Stomach (tissue), 19 donors: Measurements from ENCODE around the gene SPEM3. TPM values are rescaled to one million over a fixed set of nuclear protein-coding genes. Genes with fewer than 3 reads are reported as not detected.
A peak's percentile ranks its signal among the peaks of the same experiment; 100 is the strongest.

Experiments
- DNase-seq, 2 donors: peaks; one replicate each; pipeline versions ENCODE4 v3.0.0 to v3.0.0-alpha.2; 2013 to 2019
- H3K27ac ChIP-seq, 5 donors: fragments of 200-600 bp in 4 of 5; sonication (generic) in 4 of 5; one replicate each; pipeline ENCODE4 v1.5.1; 2013 to 2019; ENCODE audit warnings: mild to moderate bottlenecking in 1 of 5, moderate library complexity in 1 of 5
- H3K27me3 ChIP-seq, 3 donors: fragments of 200-600 bp; sonication (generic); one replicate each; pipeline ENCODE4 v1.5.1; 2017 to 2019; ENCODE audit warnings: mixed run types in 1 of 3
- H3K36me3 ChIP-seq, 4 donors: fragments of 200-600 bp; sonication (generic); 1 replicate in 3 of 4; 2 replicates in 1 of 4; pipeline ENCODE4 v1.5.1; 2016 to 2019
- H3K4me1 ChIP-seq, 4 donors: fragments of 200-600 bp; sonication (generic); one replicate each; pipeline ENCODE4 v1.5.1; 2016 to 2019
- H3K4me3 ChIP-seq, 4 donors: fragments of 200-600 bp; sonication (generic) in 3 of 4; one replicate each; pipeline ENCODE4 v1.5.1; 2016 to 2019; ENCODE audit warnings: mild to moderate bottlenecking in 1 of 4
- H3K9me3 ChIP-seq, 4 donors: fragments of 200-600 bp; sonication (generic); one replicate each; pipeline ENCODE4 v1.5.1; 2016 to 2019
- EP300 ChIP-seq: sonication (generic); formaldehyde crosslinking; IDR thresholded peaks from one replicate; pipeline ENCODE4 v1.6.1; 2017; ENCODE audit warnings: antibody characterized with exemption
- POLR2A ChIP-seq, 4 donors: fragments of 450-650 bp; IDR thresholded peaks; one replicate each; pipeline ENCODE4 v1.6.1; 2016; ENCODE audit warnings: antibody characterized with exemption in 4 of 4, control low read depth in 2 of 4, mild to moderate bottlenecking in 1 of 4, moderate library complexity in 1 of 4
- POLR2AphosphoS5 ChIP-seq, 3 donors: sonication (generic); formaldehyde crosslinking; IDR thresholded peaks; one replicate each; pipeline ENCODE4 v1.6.1; 2016; ENCODE audit warnings: antibody characterized with exemption in 3 of 3
- WGBS, 5 donors: extraction: QIAGEN DNeasy Blood & Tissue Kit in 3 of 5; methylation state at CpG; one replicate each; pipeline versions ENCODE4 v1.1.5 to v1.1.7; 2013 to 2018; 5-methylcytosine and 5-hydroxymethylcytosine counted together
- intact Hi-C: fragments of 100-400 bp; cut with DNase I; formaldehyde crosslinking; loops from one replicate; pipeline ENCODE4 v1.15.1; 2023; ENCODE audit warnings: low total_unique reads
- long read RNA-seq, 10 donors: transcript quantifications; one replicate each; lab custom pipeline, GENCODE V29; 2026
- polyA plus RNA-seq, 3 donors: library from polyadenylated mRNA; stranded (reverse); fragments of 200-250 nt; gene quantifications; one replicate each; pipeline ENCODE4 v1.2.3, GENCODE V29; 2013
- total RNA-seq, 5 donors: library from RNA; depleted of rRNA; stranded (reverse); fragments of >200 nt; gene quantifications; one replicate each; pipeline versions ENCODE4 v1.1.0 to v1.2.3, GENCODE V29; 2014 to 2016
- TF ChIP-seq, protein P1 (sequence below), 7 experiments: fragments of 450-650 bp in 4 of 7; fragments of 200-600 bp in 3 of 7; sonication (generic) in 3 of 7; IDR thresholded peaks; one replicate each; pipeline ENCODE4 v1.5.1; 2016 to 2019; ENCODE audit warnings: antibody characterized with exemption in 7 of 7, control low read depth in 2 of 7, mild to moderate bottlenecking in 1 of 7
- donor health status: healthy with polysubstance abuse.
- donor health status: Bipolar disorder and iron deficiency.
- donor health status: healthy.

The SPEM3 gene
- total RNA-seq (not detected), polyA plus RNA-seq (not detected)
- long read RNA-seq, donor 1 = 0 reads
- long read RNA-seq, donor 2 = 0 reads
- long read RNA-seq, donor 3 = 0 reads
- long read RNA-seq, donor 4 = 0 reads
- long read RNA-seq, donor 5 = 0 reads
- long read RNA-seq, donor 6 = 0 reads
- long read RNA-seq, donor 7 = 0 reads
- long read RNA-seq, donor 8 = 0 reads
- long read RNA-seq, donor 9 = 0 reads
- long read RNA-seq, donor 10 = 0 reads

DNA sequence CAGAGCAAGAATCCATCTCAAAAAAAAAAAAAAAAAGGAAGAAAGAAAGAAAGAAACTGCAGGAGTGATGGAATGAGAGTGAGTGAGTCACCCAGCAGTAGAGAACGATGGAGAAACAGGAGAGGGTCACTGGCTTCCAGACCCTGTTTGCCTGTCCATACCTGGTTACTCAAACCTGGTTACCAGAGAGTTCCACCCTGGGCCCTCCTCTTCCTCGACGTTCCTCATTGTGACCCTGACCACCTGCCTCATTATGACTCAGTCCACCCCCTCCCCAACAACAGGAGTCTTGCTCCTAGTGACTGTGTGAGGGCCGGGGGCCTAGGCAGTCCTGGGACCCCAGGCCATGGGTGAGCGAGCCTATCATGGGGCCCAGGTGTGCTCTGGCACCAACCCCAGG is at the start of gene SPEM3:
Gene SPEM3, plus strand, starts transcription at position 301 of the 400 bp plus-strand sequence. Its CDS starts 46 bp downstream, at position 347.
- Histone ChIP-seq H3K36me3 (no peaks in the 10 kb centered on the region), H3K27ac (no peak within 1 kb of the TSS), H3K4me3 (no peak within 1 kb of the TSS), H3K27me3 (peaks cover 0 to 3% (median 0%) of the 10 kb centered on the region in 3 donors), H3K9me3 (no peaks in the 10 kb centered on the region), H3K4me1 (no peaks in the 10 kb centered on the region)
- WGBS, 5 donors = 58 to 60% (median 59%) methylated on average over 5 of the region's 5 CpGs
- no peak for DNase-seq
- intact Hi-C loops = loop anchor here (10.0 kb wide), 1 partner anchor 64 kb away; no protein-coding TSS in a partner anchor
- TF ChIP-seq, protein P1, sequence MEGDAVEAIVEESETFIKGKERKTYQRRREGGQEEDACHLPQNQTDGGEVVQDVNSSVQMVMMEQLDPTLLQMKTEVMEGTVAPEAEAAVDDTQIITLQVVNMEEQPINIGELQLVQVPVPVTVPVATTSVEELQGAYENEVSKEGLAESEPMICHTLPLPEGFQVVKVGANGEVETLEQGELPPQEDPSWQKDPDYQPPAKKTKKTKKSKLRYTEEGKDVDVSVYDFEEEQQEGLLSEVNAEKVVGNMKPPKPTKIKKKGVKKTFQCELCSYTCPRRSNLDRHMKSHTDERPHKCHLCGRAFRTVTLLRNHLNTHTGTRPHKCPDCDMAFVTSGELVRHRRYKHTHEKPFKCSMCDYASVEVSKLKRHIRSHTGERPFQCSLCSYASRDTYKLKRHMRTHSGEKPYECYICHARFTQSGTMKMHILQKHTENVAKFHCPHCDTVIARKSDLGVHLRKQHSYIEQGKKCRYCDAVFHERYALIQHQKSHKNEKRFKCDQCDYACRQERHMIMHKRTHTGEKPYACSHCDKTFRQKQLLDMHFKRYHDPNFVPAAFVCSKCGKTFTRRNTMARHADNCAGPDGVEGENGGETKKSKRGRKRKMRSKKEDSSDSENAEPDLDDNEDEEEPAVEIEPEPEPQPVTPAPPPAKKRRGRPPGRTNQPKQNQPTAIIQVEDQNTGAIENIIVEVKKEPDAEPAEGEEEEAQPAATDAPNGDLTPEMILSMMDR (IDR thresholded peaks at IDR 0.05) = no peak
- TF ChIP-seq POLR2A (IDR thresholded peaks at IDR 0.05) (no peak), POLR2AphosphoS5 (IDR thresholded peaks at IDR 0.05) (no peak), EP300 (no peak)

DNA sequence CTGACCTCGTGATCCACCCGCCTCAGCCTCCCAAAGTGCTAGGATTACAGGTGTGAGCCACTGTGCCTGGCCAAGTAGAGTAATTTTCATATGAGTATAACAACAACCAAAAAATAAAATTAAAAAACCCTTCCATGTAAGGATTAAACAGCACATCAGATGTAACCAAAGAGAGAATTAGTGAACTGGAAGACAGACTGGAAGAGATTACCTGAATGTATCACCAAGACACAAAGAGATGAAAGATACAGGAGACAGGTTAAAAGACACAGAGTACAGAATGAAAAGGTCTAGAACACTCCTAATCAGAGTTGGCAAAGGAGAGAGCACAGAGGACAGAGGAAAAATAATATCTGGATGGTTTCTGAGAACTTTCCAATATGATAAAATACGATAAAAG is 49.5 kb upstream of the SPEM3 start:
- TF ChIP-seq, protein P1 (IDR thresholded peaks at IDR 0.05) = no peak
- no peak for TF ChIP-seq POLR2A (IDR thresholded peaks at IDR 0.05)
- no peak for TF ChIP-seq POLR2AphosphoS5 (IDR thresholded peaks at IDR 0.05)
- no peak for TF ChIP-seq EP300
- Histone ChIP-seq H3K36me3 (peaks cover 0 to 11% (median 6%) of the 10 kb centered on the region in 4 donors), H3K4me1 (peaks cover 25 to 42% (median 35%) of the 10 kb centered on the region in 4 donors), H3K4me3 (no peak overlapping the region), H3K9me3 (no peaks in the 10 kb centered on the region), H3K27ac (no peak overlapping the region), H3K27me3 (peaks cover 0 to 28% (median 5%) of the 10 kb centered on the region in 3 donors)
- no peak for DNase-seq
- 94 to 100% (median 95%) methylated on average over 3 of the region's 3 CpGs for WGBS, 5 donors
- intact Hi-C loops = no loop called here

DNA sequence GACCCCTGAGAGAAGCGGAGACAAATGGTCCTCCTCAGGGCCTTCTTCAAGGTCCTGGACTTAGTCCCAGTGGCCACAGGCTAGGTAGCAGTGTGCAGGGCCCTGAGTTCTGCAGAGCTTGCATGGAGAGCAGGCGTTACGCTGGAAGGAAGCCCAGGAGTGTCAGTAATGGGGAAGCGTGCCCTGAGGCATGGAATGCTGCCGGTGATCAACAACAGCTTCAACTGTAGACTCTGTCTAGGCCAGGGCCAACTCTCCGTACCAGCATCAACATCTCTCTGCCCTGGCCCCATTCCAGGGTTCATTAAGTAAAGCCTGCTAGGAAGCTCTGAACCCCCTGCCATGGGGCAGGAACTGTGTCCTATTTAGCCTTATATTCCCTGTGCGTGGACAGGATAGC is 48.3 kb upstream of the SPEM3 start:
- WGBS, 5 donors = 14 to 51% (median 19%) methylated on average over 2 to 7 of the region's 7 CpGs
- H3K4me3 ChIP-seq = peak overlapping the region; percentile 49 to 68 (median 54)
- H3K9me3 ChIP-seq = no peaks in the 10 kb centered on the region
- no peak for TF ChIP-seq POLR2AphosphoS5 (IDR thresholded peaks at IDR 0.05)
- TF ChIP-seq, protein P1 (IDR thresholded peaks at IDR 0.05) = no peak
- intact Hi-C loops = no loop called here
- peaks cover 25 to 46% (median 37%) of the 10 kb centered on the region in 4 donors for H3K4me1 ChIP-seq
- DNase-seq = peak; percentile 70 to 80
- peak overlapping the region; percentile 75 to 87 (median 82) for H3K27ac ChIP-seq
- H3K27me3 ChIP-seq = peaks cover 0 to 32% (median 5%) of the 10 kb centered on the region in 3 donors
- peaks cover 0 to 20% (median 15%) of the 10 kb centered on the region in 4 donors for H3K36me3 ChIP-seq

DNA sequence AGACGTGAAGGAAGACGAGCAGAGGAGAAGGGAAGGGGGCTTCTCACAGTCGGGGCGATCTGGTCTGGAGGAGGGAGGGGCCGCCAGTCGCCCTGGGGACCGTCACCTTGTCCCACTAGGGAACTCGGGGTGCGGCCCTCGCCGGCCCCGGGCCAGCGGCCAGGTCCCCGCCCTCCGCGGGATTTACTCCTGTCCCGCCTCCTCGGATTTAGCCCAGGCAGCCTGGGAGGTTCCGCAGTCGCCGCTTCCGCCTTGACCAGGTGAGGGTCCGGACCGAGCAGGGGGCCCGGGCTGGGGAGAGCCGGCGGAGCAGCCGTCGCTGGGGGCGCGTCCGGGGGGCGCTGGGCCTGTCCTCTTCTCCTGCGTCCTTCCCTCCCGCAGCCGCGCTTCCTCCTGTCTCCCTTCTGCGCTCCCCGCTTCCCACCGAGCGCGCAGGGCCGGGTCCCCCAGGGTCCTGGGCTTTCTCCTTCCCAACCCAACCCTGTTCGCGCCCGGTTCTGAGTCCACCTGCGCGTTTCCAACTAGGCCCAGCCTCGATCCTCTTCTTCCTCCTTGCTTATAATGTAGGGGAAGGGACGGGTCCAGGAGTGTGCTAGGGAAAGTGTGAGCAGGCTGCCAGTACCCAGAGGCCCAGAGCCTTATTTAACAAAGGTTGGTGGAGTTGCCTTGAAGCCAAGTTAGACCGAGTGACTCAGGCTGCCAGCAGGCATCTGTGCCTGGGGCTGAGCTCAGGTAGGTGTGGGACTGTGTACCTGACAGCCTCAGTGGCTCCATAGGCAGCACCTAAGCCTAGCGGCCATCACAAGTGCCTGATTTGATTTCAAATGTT is 47.6 kb upstream of the SPEM3 start, which contains the start of gene TNK1:
Gene TNK1, plus strand, starts transcription at position 235 of the 829 bp plus-strand sequence. CDS start 1,838 bp downstream, outside the sequence.
- TF ChIP-seq POLR2AphosphoS5 (IDR thresholded peaks at IDR 0.05) = peak in 2 of 3 donors; percentile 80 to 92
- no peak for TF ChIP-seq EP300
- peak in 1 of 4 donors; percentile 74 for TF ChIP-seq POLR2A (IDR thresholded peaks at IDR 0.05)
- Histone ChIP-seq H3K36me3 (peaks cover 0 to 26% (median 20%) of the 10 kb centered on the region in 4 donors), H3K27ac (peak within 1 kb of the TSS; percentile 75 to 87 (median 82)), H3K4me1 (peaks cover 25 to 46% (median 37%) of the 10 kb centered on the region in 4 donors), H3K9me3 (no peaks in the 10 kb centered on the region), H3K4me3 (peak within 1 kb of the TSS; percentile 49 to 68 (median 54)), H3K27me3 (peaks cover 0 to 32% (median 5%) of the 10 kb centered on the region in 3 donors)
- WGBS, 5 donors = 3 to 10% (median 6%) methylated on average over 15 to 52 of the region's 52 CpGs
- intact Hi-C loops = no loop called here
- DNase-seq = peak; percentile 86 to 89
